Measurements from ENCODE around the gene CACNA1C.

Gene CACNA1C

DNA sequence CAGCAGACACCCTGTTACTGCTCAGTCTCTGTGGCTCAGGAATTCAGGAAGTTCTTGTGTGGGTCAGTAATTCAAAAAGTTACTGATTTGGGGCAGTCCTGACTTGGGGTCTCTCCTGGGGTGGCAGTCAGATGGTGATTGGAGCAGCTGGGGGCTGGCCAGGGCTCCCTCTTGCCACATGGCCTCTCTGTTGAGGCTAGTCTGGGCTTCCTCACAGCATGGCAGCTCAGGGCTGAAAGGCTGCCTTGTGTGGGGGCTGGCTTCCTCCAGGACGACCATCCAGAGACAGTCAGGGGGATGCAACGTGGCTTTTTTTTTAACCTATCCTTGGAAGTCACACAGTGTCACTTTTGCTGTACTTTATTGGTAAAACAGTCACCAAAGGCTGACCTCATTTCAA lies 61.3 kb downstream of the CACNA1C start:
- H3K4me3 ChIP-seq (ENCODE audit: low read length) = no peak overlapping the region
- no peaks in the 10 kb centered on the region for H3K79me2 ChIP-seq (ENCODE audit: control insufficient read depth, low read length)
- H3K9me3 ChIP-seq (ENCODE audit: control insufficient read depth, insufficient read depth, low read length) = no peaks in the 10 kb centered on the region
- no peak for TF ChIP-seq EZH2phosphoT487 (IDR thresholded peaks at IDR 0.05; ENCODE audit: borderline replicate concordance, low read length)
- TF ChIP-seq, protein P1, sequence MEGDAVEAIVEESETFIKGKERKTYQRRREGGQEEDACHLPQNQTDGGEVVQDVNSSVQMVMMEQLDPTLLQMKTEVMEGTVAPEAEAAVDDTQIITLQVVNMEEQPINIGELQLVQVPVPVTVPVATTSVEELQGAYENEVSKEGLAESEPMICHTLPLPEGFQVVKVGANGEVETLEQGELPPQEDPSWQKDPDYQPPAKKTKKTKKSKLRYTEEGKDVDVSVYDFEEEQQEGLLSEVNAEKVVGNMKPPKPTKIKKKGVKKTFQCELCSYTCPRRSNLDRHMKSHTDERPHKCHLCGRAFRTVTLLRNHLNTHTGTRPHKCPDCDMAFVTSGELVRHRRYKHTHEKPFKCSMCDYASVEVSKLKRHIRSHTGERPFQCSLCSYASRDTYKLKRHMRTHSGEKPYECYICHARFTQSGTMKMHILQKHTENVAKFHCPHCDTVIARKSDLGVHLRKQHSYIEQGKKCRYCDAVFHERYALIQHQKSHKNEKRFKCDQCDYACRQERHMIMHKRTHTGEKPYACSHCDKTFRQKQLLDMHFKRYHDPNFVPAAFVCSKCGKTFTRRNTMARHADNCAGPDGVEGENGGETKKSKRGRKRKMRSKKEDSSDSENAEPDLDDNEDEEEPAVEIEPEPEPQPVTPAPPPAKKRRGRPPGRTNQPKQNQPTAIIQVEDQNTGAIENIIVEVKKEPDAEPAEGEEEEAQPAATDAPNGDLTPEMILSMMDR (IDR thresholded peaks at IDR 0.05; ENCODE audit: low read depth, low read length, poor library complexity, severe bottlenecking) = no peak
- no peaks in the 10 kb centered on the region for H4K20me1 ChIP-seq (ENCODE audit: control insufficient read depth, insufficient read depth, low read depth, low read length)
- no peaks in the 10 kb centered on the region for H3K4me1 ChIP-seq (ENCODE audit: control insufficient read depth, low read length)
- H3K9me2 ChIP-seq (replicated peaks; ENCODE audit: control insufficient read depth, low read length) = no peaks in the 10 kb centered on the region
- H3K27ac ChIP-seq (ENCODE audit: low read depth, low read length) = no peak overlapping the region
- H3K27me3 ChIP-seq (ENCODE audit: control insufficient read depth, low read length) = no peaks in the 10 kb centered on the region
- H3K4me2 ChIP-seq (ENCODE audit: low read length) = no peak overlapping the region
- H3F3A ChIP-seq (ENCODE audit: control insufficient read depth, insufficient read depth) = no peaks in the 10 kb centered on the region
- H3K36me3 ChIP-seq (ENCODE audit: control insufficient read depth, low read length) = no peaks in the 10 kb centered on the region

GRCh38 chr12:2115101-2115845 lies 62.5 kb downstream of the CACNA1C start:
- Histone ChIP-seq H3K36me3 (ENCODE audit: control insufficient read depth, low read length) (no peaks in the 10 kb centered on the region), H3K4me1 (ENCODE audit: control insufficient read depth, low read length) (no peaks in the 10 kb centered on the region), H4K20me1 (ENCODE audit: control insufficient read depth, insufficient read depth, low read depth, low read length) (no peaks in the 10 kb centered on the region), H3K27ac (ENCODE audit: low read depth, low read length) (no peak overlapping the region), H3K79me2 (ENCODE audit: control insufficient read depth, low read length) (no peaks in the 10 kb centered on the region), H3K9me2 (replicated peaks; ENCODE audit: control insufficient read depth, low read length) (no peaks in the 10 kb centered on the region), H3K4me2 (ENCODE audit: low read length) (no peak overlapping the region), H3F3A (ENCODE audit: control insufficient read depth, insufficient read depth) (no peaks in the 10 kb centered on the region), H3K4me3 (ENCODE audit: low read length) (no peak overlapping the region), H3K9me3 (ENCODE audit: control insufficient read depth, insufficient read depth, low read length) (no peaks in the 10 kb centered on the region), H3K27me3 (ENCODE audit: control insufficient read depth, low read length) (no peaks in the 10 kb centered on the region)
- TF ChIP-seq, protein P1 (IDR thresholded peaks at IDR 0.05; ENCODE audit: low read depth, low read length, poor library complexity, severe bottlenecking) = no peak

- H3K79me2 ChIP-seq (ENCODE audit: control insufficient read depth, low read length) = no peaks in the 10 kb centered on the region
Measured at GRCh38 chr12:2117541-2117940, 64.8 kb downstream of the CACNA1C start.

More at GRCh38 chr12:2117541-2117940, 64.8 kb downstream of the CACNA1C start:
- no peaks in the 10 kb centered on the region for H3K36me3 ChIP-seq (ENCODE audit: control insufficient read depth, low read length)
- H3K4me3 ChIP-seq (ENCODE audit: low read length) = no peak overlapping the region
- H4K20me1 ChIP-seq (ENCODE audit: control insufficient read depth, insufficient read depth, low read depth, low read length) = no peaks in the 10 kb centered on the region
- H3K27ac ChIP-seq (ENCODE audit: low read depth, low read length) = no peak overlapping the region
- no peaks in the 10 kb centered on the region for H3K4me1 ChIP-seq (ENCODE audit: control insufficient read depth, low read length)
- no peaks in the 10 kb centered on the region for H3F3A ChIP-seq (ENCODE audit: control insufficient read depth, insufficient read depth)
- TF ChIP-seq, protein P1 (IDR thresholded peaks at IDR 0.05; ENCODE audit: low read depth, low read length, poor library complexity, severe bottlenecking) = no peak
- TF ChIP-seq EZH2phosphoT487 (IDR thresholded peaks at IDR 0.05; ENCODE audit: borderline replicate concordance, low read length) = no peak
- no peak overlapping the region for H3K4me2 ChIP-seq (ENCODE audit: low read length)
- no peaks in the 10 kb centered on the region for H3K9me3 ChIP-seq (ENCODE audit: control insufficient read depth, insufficient read depth, low read length)
- H3K9me2 ChIP-seq (replicated peaks; ENCODE audit: control insufficient read depth, low read length) = no peaks in the 10 kb centered on the region
- no peaks in the 10 kb centered on the region for H3K27me3 ChIP-seq (ENCODE audit: control insufficient read depth, low read length)

All from DOHH2 (cell line).